ENCODE measurements around the gene SH3PXD2A.

DNA sequence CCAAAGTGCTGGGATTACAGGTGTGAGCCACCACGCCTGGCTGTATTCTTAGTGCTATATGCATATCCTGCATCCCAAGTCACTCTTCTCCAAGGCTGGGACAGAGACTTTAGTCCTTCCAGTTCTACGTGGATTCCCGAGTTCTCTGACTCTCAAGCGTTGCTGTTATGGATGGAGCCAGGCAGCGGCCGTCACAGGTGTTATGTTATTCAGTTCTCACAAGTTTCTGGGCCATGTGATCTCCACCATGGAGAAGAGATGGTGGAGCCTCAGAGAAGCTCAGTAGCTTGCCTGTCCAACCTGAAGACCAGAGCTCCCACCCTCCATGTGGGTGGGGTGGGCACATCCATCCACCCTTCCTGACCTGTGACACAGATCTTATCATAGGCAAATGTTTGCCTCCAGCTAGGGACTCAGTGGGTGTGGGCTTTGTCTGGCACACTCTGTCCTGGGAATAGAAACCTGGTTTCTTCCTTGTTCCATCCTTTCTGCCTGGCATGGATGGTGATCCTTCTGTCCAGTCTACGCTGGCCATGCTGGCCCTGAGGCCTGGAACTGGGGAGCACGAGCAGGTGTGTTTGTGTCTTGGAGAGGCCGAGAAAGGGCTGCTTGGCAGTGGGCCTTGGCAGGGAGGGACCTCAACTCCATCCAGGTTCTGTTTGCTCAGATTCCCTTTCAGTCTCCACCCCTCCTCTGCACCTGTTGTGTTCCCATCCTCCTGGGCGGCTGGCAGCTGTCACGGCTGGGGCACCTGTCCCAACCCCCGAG, 306.6 kb downstream of the SH3PXD2A start:
- no peak for TF ChIP-seq POLR2A (IDR thresholded peaks at IDR 0.05)
- TF ChIP-seq, protein P1, sequence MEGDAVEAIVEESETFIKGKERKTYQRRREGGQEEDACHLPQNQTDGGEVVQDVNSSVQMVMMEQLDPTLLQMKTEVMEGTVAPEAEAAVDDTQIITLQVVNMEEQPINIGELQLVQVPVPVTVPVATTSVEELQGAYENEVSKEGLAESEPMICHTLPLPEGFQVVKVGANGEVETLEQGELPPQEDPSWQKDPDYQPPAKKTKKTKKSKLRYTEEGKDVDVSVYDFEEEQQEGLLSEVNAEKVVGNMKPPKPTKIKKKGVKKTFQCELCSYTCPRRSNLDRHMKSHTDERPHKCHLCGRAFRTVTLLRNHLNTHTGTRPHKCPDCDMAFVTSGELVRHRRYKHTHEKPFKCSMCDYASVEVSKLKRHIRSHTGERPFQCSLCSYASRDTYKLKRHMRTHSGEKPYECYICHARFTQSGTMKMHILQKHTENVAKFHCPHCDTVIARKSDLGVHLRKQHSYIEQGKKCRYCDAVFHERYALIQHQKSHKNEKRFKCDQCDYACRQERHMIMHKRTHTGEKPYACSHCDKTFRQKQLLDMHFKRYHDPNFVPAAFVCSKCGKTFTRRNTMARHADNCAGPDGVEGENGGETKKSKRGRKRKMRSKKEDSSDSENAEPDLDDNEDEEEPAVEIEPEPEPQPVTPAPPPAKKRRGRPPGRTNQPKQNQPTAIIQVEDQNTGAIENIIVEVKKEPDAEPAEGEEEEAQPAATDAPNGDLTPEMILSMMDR (IDR thresholded peaks at IDR 0.05) = no peak

Data from adrenal gland (tissue), 5 donors.